Progenitor cell of endocrine pancreas (in vitro differentiated cells): ENCODE data around the gene LRGUK. TPM values are rescaled to one million over a fixed set of nuclear protein-coding genes. Genes with fewer than 3 reads are reported as not detected.

Source experiments
- DNase-seq: peaks from one replicate; pipeline ENCODE4 v3.0.0; 2021; ENCODE audit warnings: low spot score; ENCODE audit not compliant: unreplicated experiment
- H3K27ac Mint-ChIP-seq: 2 replicates; pipeline ENCODE4 v1.8.0; 2021; ENCODE audit warnings: mild to moderate bottlenecking, moderate library complexity, mixed read lengths
- H3K27me3 Mint-ChIP-seq: 2 replicates; pipeline ENCODE4 v1.8.0; 2021; ENCODE audit warnings: mixed read lengths
- H3K36me3 Mint-ChIP-seq: 2 replicates; pipeline ENCODE4 v1.8.0; 2022; ENCODE audit warnings: mixed read lengths; ENCODE audit not compliant: insufficient read depth
- H3K4me1 Mint-ChIP-seq: 2 replicates; pipeline ENCODE4 v1.8.0; 2021; ENCODE audit warnings: low read depth, mixed read lengths
- H3K4me3 Mint-ChIP-seq: 2 replicates; pipeline ENCODE4 v1.8.0; 2021; ENCODE audit warnings: low read depth, mild to moderate bottlenecking, moderate library complexity, mixed read lengths
- H3K9me3 Mint-ChIP-seq: 2 replicates; pipeline ENCODE4 v1.8.0; 2021; ENCODE audit warnings: low read depth, mixed read lengths
- CTCF ChIP-seq: fragments of 200-600 bp; sonication (generic); IDR thresholded peaks from one replicate; pipeline ENCODE4 v1.5.0; 2021; ENCODE audit warnings: antibody characterized with exemption, mild to moderate bottlenecking; ENCODE audit not compliant: unreplicated experiment
- total RNA-seq: library from RNA; stranded (reverse); gene quantifications from 2 replicates; pipeline ENCODE4 v1.2.1, GENCODE V29; 2021

The LRGUK gene
- total RNA-seq, 1 donor from 2014 or later: 2.6 TPM

GRCh38 chr7:134307320-134307719 is 180.2 kb downstream of the LRGUK start:
- no peak for DNase-seq
- H3K36me3 Mint-ChIP-seq: peaks cover 18% of the 10 kb centered on the region
- no peaks in the 10 kb centered on the region for H3K27me3 Mint-ChIP-seq
- no peak overlapping the region for H3K4me3 Mint-ChIP-seq
- no peak overlapping the region for H3K27ac Mint-ChIP-seq
- no peak for TF ChIP-seq CTCF
- no peaks in the 10 kb centered on the region for H3K4me1 Mint-ChIP-seq
- H3K9me3 Mint-ChIP-seq: no peaks in the 10 kb centered on the region

DNA sequence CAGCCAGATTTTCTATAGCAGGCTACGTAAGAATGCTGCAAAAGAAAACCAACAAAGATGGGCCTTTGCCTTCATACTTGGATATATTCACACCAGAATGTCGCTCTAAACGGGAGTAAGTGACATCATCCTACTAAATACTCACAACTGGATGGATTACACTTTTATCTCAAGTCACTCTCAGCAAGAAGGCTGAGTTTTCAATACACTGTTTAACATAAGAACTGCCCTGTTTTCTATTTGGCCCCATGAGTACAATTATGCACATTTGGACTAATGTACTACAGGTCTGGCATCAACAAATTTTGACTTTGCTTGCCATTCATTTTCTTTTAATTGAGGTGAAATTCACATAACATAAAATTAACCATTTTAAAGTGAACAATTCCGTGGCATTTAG is 181.4 kb downstream of the LRGUK start:
- Mint-ChIP-seq H3K27ac (no peak overlapping the region), H3K27me3 (no peaks in the 10 kb centered on the region), H3K4me1 (no peaks in the 10 kb centered on the region)

DNA sequence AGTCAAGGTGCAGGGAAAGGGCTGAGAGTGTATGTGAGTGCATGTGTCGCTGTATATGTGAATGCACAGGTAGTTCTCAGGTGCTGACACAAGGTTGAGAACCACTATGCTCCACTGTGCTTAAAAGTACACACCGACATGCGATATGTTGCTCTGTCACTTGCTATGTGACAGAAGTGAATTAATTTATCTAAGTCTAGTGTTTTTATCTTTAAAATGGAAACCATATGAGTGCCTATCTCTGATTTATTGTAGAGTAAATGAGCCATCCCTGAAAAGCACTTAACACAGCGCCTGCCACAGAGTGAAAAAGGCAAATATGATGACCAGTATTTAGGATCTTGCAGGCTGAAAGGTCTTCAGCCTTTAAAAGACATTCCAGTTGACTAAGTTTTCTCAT is 184.7 kb downstream of the LRGUK start:
- H3K4me1 Mint-ChIP-seq: peaks cover 9% of the 10 kb centered on the region
- H3K27ac Mint-ChIP-seq: no peak overlapping the region
- no peaks in the 10 kb centered on the region for H3K9me3 Mint-ChIP-seq
- no peaks in the 10 kb centered on the region for H3K27me3 Mint-ChIP-seq
- no peak for TF ChIP-seq CTCF
- H3K4me3 Mint-ChIP-seq: no peak overlapping the region
- peaks cover 7% of the 10 kb centered on the region for H3K36me3 Mint-ChIP-seq
- no peak for DNase-seq

More for the DNA sequence above, 181.4 kb downstream of the LRGUK start:
- Mint-ChIP-seq H3K9me3 (no peaks in the 10 kb centered on the region), H3K4me3 (no peak overlapping the region), H3K36me3 (peaks cover 17% of the 10 kb centered on the region)
- no peak for TF ChIP-seq CTCF
- DNase-seq: no peak

GRCh38 chr7:134312717-134313116 is 185.6 kb downstream of the LRGUK start:
- no peak for TF ChIP-seq CTCF
- DNase-seq: no peak
- no peak overlapping the region for H3K4me3 Mint-ChIP-seq
- H3K9me3 Mint-ChIP-seq: no peaks in the 10 kb centered on the region
- peaks cover 13% of the 10 kb centered on the region for H3K4me1 Mint-ChIP-seq
- no peaks in the 10 kb centered on the region for H3K27me3 Mint-ChIP-seq
- no peak overlapping the region for H3K27ac Mint-ChIP-seq
- H3K36me3 Mint-ChIP-seq: peaks cover 7% of the 10 kb centered on the region

DNA sequence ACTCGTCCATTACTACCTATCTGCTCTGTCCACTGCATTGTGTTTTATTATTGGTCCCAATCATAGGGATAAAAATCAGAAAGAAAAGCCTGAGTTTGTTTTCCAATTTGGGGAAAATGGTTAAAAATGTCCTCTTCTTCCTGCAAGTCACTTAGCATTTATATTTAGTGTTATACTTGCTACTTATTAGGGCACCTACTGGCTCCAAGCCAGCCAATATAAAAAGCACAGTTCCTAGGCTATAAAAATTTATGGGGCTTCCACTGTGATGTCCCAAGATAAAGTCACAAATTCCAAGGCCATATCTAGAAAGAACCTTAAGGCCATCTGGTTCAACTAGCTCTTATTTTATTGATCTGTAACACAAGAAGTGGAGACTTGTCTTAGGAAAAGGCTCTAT is 186.4 kb downstream of the LRGUK start:
- Mint-ChIP-seq H3K36me3 (peaks cover 3% of the 10 kb centered on the region), H3K4me3 (no peak overlapping the region), H3K9me3 (no peaks in the 10 kb centered on the region), H3K4me1 (peaks cover 13% of the 10 kb centered on the region), H3K27me3 (no peaks in the 10 kb centered on the region), H3K27ac (no peak overlapping the region)
- DNase-seq: no peak
- no peak for TF ChIP-seq CTCF

Other genes starting within 250 kb of the LRGUK start
- gene SLC35B4, start 189.6 kb downstream of the LRGUK start, total RNA-seq: 31.6 and 34.2 TPM in 2 replicates